Measurements from ENCODE around the gene LAMA2. TPM values are rescaled to one million over a fixed set of nuclear protein-coding genes. Genes with fewer than 3 reads are reported as not detected.

The LAMA2 gene
- total and polyA plus RNA-seq, 2 of the 8 experiments (the other 6 are each of a cell fraction or from before 2014, with no cell fraction given), result 1.3 to 3.8 TPM

GRCh38 chr6:129338683-129339082 is 455.7 kb downstream of the LAMA2 start:
- Histone ChIP-seq H2BK15ac (ENCODE audit: low read length) (no peak overlapping the region), H3K56ac (replicated peaks; ENCODE audit: insufficient read length, low read depth, low read length) (no peak overlapping the region), H4K91ac (replicated peaks; ENCODE audit: insufficient read length, low read length) (no peak overlapping the region), H4K8ac (ENCODE audit: extremely low read depth, insufficient read depth, low read length) (no peak overlapping the region), H3K23ac (ENCODE audit: insufficient read length) (no peak overlapping the region), H3K9ac (replicated peaks in 1 of 4; ENCODE audit: extremely low read depth in 1 of 4, low read depth in 3 of 4, low read length in 3 of 4) (no peak overlapping the region), H3K79me2 (ENCODE audit: control insufficient read depth in 1 of 2, insufficient read depth in 2 of 2, low read length in 2 of 2) (no peaks in the 10 kb centered on the region), H3K27me3 (replicated peaks in 1 of 4; ENCODE audit: control insufficient read depth in 3 of 4, extremely low read depth in 1 of 4, insufficient read depth in 3 of 4, low read length in 3 of 4) (no peaks in the 10 kb centered on the region), H3K79me1 (ENCODE audit: low read depth, low read length) (no peaks in the 10 kb centered on the region; the same call in 1 of the 2 replicates), H3K27ac (ENCODE audit: low read depth, low read length) (no peak overlapping the region), H3K4me1 (replicated peaks in 1 of 4; ENCODE audit: control insufficient read depth in 3 of 4, insufficient read depth in 4 of 4, low read length in 3 of 4) (peaks cover 0 to 8% (median 1%) of the 10 kb centered on the region in 4 experiments; a peak in 1 of 7 replicates), H2BK120ac (replicated peaks; ENCODE audit: low read depth, low read length) (no peak overlapping the region), H2BK12ac (ENCODE audit: low read depth, low read length) (no peak overlapping the region), H3K14ac (ENCODE audit: insufficient read length) (no peak overlapping the region), H2BK5ac (ENCODE audit: low read depth, low read length) (no peak overlapping the region), H2AK5ac (ENCODE audit: low read depth, low read length) (no peak overlapping the region), H3K36me3 (ENCODE audit: control insufficient read depth in 2 of 4, insufficient read depth in 4 of 4, low read length in 3 of 4) (no peaks in the 10 kb centered on the region), H3K23me2 (ENCODE audit: low read depth, low read length) (no peaks in the 10 kb centered on the region), H2BK20ac (ENCODE audit: low read length) (no peak overlapping the region), H2AFZ (ENCODE audit: low read length) (no peak overlapping the region), H3K18ac (ENCODE audit: extremely low read depth, low read length) (no peak overlapping the region), H4K5ac (ENCODE audit: insufficient read length, low read depth, low read length) (peak overlapping the region; percentile 27), H3K4ac (replicated peaks; ENCODE audit: insufficient read length, low read depth, low read length) (no peak overlapping the region), H3K4me2 (ENCODE audit: insufficient read depth in 1 of 2, low read depth in 2 of 2, low read length in 2 of 2) (peak overlapping the region in 1 of 2 experiments; percentile 36; a peak in 1 of 4 replicates), H3K9me3 (ENCODE audit: insufficient read depth in 2 of 2, low read depth in 1 of 2, low read length in 1 of 2) (no peaks in the 10 kb centered on the region), H3K4me3 (ENCODE audit: extremely low read depth in 1 of 4, insufficient read depth in 2 of 4, low read depth in 3 of 4, low read length in 4 of 4) (no peak overlapping the region; a peak in 1 of 8 replicates), H4K20me1 (replicated peaks in 1 of 2; ENCODE audit: control insufficient read depth in 1 of 2, insufficient read depth in 2 of 2, low read length in 2 of 2) (no peaks in the 10 kb centered on the region)
- no peak for DNase-seq (ENCODE audit: low read depth in 1 of 2, low spot score in 2 of 2)
- CTCF ChIA-PET (ENCODE audit: partially characterized antibody), result no interaction called here
- POLR2A ChIA-PET (ENCODE audit: partially characterized antibody), result no interaction called here
- TF ChIP-seq TBP (IDR thresholded peaks at IDR 0.05; ENCODE audit: low read depth, low read length) (no peak), BACH1 (IDR thresholded peaks at IDR 0.05; ENCODE audit: low read length) (no peak), CBX5 (IDR thresholded peaks at IDR 0.05; ENCODE audit: low read depth, low read length) (no peak), BCL11A (IDR thresholded peaks at IDR 0.05; ENCODE audit: low read depth in 2 of 2, low read length in 2 of 2) (no peak)
- WGBS, 2 experiments (ENCODE audit: extremely low coverage in 1 of 2, insufficient coverage in 1 of 2, insufficient read length in 1 of 2, insufficient replicate concordance in 2 of 2, low coverage in 1 of 2, low lambda C conversion rate in 2 of 2, missing lambda C conversion rate in 1 of 2), result 79% methylated on average over 4 of the region's 4 CpGs; no CpG with 5 or more reads in 1 of the 2 experiments
- no peak for FAIRE-seq
